GM21529 (cell line): ENCODE data around the gene ATRNL1.

Experiments used
- ATAC-seq: cut with Tn5 transposase; IDR thresholded peaks from one replicate; pipeline ENCODE4 v1.9.1; 2021; ENCODE audit not compliant: unreplicated experiment

The ATRNL1 gene

DNA sequence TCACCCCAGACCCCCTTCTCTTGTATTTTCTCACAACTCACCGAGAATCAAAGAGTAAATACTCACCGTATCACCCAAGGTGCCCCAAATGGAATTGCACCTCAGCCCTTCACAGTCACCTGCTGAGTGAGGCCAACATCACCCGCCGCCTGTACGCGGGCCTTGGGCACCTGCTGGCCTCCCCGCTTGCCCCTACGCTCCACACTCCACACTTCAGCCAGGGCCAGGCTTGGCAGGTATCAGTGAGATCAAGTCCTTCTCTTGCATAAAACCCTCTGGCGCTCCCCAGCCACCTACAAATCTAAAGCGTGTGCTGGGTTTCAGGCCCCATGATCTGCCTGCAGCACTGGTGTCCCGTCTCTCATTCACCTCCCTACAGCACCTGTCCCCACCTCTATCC, 879.3 kb downstream of the ATRNL1 start:
- ATAC-seq = no peak

DNA sequence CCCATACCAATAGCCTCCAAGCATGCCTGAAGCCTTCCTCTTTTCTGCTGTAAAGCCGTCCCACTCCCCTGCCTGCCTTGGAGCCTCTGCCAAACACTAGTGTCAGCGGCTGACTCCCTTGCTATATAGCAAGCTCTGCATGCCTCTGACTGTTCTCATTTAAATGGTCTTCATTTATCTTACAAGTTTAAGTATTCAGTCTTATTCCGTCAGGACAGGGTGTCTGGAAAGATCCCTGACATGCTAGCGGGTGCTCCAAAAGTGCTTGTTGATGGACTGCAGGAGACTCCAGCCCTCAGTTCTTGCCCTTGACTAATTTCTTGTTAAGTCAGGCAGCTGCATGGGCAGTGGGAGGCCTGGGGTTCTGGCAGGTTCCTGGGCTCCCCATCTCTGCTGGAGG, 881.2 kb downstream of the ATRNL1 start:
- no peak for ATAC-seq

DNA sequence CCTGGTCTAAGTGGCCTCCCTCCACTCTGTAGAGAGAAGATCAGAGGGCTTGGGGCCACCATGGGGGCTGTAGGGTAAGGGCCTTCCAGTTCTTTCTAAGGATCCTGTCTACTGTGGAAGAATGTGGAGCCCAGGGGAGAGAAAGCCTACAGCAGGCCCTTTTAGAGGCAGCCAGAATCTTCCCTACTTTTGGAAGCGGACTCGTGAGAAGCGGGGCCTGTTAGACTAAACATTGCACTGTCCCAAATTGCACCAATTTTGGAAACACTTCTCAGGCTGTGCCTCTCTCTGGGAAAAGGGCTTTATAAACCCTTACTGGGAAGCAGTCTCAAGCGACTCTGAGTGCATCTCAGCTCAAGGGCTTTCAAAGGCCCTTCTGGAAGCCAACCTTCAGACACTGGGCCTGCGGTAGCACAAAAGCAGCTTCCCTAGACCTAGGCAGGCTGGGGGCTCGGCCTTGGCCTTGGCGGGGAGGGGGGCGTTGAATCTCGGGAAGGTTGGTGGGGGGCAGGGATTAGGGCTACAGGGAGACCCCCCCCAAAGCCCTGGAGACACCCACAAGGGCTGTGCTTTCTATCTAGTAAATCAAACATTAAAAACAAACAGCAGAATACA, 881.8 kb downstream of the ATRNL1 start:
- no peak for ATAC-seq

DNA sequence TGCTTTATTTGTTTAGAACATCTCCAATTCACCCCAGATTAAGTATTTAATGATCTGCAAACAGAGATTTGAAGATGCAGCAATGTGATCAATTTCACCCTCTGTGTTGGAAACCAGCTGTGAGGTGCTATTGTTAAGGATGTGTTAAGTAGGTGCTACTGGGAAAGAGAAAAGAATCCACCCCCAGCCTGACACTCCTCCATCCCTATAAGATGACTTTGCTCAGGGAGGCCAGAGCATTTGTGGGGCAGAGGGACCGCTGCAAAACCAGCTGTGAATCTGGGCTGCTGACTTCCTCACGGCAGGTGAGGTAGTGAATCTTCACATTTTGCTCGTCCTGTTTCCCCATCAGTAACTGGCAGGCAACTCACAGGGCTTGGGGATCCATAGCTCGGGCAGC, 882.3 kb downstream of the ATRNL1 start:
- no peak for ATAC-seq

DNA sequence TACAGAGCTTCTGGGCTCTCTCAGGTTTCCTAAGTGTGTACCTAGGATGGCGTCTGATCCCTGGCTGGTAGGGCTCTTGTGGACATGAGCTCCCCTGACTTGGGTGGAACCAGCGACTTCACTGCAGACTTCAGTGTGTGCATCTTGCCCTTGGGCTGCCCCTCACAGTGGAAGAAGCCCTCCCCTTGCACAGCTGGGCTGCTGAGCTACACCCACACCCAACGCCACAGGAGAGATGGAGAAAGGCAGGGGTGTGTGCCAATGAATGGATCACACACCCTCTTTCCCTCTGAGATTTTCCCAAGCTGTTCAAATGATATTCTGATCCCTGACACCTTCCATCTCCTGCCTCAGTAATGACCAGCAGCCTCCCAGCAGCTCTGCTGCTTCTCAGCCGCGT, 883.2 kb downstream of the ATRNL1 start:
- ATAC-seq = no peak

DNA sequence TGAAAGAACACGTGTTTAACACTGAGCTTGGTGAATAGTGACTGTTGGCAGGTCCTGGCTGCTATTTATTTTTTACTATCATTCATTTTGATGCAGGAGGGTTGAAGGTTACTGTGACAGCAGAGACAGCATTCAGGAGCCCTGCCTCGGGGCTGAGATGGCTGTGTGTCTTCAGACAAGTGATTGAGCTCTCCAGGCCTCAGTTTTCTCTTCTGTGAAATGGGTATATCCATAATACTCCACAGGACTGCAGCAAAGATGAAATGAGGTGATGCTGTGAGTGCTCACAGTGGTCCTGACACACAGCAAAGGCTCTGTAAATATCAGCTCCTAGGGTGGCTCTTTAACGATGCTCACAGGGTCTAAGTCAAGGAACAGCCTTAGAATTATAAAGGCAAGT, 884.7 kb downstream of the ATRNL1 start:
- no peak for ATAC-seq

DNA sequence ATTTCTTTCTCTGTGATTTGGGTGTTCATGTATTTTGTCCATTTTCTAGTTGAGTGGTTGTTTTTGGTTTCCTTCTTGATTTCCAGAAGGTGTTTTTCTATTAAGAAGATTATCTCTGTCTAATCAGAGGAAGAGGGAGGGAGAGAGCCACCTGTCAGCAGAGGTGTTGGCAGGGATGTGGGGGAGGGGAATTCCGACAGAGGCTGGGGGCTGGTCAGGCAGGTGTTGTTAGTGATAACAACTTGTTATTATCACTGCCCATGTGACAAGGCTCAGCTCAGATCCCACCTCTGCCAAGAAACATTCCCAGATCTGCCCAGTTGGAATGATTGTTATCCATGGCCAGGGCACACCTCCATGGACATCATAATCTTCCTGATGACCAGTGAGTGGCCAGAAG, 886.4 kb downstream of the ATRNL1 start:
- no peak for ATAC-seq

DNA sequence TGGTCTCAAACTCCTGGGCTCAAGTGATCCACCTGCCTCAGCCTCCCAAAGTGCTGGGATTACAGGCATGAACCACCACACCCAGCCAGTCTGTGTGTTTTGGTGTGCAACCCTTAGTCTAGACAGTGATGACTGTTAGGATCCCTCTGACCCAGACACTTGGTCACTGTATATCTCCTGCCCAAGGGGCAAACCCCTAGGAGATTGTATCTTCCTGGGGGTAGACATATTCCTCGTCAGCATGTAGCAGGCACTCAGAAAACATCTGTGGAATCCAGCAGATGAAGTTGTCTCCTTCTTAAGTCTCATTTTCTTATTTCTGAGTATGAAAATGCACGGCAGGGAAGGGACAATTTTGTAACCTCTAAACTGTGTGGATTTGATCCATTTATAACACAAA, 887.3 kb downstream of the ATRNL1 start:
- ATAC-seq = no peak

DNA sequence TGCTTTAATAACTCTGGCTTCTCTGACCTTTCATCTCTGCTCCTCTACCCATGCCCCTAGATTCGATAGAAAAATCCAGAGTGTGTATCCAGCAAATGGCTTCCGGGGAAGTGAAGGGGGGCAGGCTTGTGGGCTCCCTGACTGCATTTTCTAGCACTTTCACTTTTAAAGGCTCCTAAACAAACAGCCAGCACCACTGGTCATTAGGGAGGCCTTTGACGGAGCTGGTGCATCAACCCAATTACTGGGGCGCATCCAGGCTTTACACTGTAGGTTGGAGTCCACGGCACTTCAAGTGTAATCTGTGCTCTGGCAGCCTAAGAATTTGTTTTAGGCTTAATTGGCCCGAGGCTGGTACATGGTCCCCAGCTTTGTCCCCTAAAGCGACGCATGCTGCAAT, 887.9 kb downstream of the ATRNL1 start:
- ATAC-seq = no peak

DNA sequence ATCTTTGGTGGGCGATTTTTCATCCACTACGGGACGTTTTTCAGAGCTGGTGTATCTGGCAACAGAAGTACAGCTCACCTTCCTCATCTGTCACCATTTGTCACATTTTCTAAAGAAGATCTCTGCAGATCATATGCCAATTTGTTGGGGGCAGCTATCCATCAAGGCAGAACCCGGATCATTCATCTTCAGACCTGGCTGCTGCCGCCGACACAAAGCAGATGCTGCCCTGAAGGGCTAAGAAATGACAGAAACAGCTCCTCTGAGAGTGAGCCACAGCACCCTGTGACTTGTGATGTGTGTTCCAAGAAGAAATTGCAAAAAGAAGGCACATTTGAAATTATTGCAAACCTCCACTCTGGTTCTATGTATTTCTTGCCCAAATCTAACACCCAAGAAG, 888.9 kb downstream of the ATRNL1 start:
- ATAC-seq = no peak

DNA sequence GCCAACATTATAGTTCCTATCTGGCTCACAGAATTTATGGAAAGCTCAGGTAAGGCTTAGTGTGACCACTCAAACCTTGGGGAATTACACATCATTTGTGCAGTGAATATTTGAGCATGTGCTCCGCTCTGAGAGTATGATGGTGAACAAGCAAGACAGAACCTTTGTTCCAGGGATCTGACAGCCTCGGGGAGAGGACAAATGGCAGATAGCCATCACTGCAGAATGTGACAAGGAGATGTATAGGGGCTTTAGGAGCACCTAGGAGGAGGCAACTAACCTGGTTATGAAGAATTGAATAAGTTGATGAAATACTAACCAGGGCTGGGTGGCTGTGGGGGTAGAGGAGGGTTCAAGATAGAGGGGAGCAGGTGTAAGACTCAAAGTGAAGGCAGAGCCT, 889.4 kb downstream of the ATRNL1 start:
- no peak for ATAC-seq

DNA sequence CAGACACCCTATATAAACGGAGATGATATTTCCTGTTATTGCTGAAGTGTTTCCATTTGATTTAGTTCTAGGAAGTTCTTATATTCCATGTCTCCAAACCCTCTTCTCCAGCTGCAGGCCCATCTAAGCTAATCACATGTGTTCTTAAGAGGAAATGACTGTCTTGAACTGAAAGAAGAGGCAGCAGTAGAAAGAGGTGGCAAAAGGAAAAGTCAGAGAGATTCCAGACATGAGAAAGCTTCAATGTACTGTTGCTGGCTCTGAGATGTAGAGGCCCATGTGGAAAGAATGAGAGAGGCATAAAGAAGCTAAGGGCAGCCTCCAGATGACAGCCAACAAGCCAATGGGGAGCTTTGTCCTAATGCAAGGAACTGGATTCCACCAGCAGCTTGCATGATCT, 892.6 kb downstream of the ATRNL1 start:
- no peak for ATAC-seq

DNA sequence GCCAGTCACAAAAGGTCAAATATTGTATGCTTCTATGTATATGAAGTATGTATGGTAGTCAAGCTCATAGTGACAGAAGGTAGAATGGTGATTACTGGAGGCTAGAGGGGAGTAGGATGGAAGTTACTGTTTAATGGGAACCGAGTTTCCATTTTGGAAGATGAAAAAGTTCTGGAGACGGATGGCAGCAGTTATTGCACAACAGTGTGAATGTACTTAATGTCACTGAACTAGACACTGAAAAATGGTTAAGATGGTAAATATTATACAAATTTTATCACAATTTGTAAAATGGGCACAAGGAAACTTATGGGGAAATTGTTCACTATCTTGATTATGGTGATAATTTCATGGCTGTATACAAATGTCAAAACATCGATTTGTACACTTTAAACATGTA, 895.2 kb downstream of the ATRNL1 start:
- ATAC-seq = no peak

DNA sequence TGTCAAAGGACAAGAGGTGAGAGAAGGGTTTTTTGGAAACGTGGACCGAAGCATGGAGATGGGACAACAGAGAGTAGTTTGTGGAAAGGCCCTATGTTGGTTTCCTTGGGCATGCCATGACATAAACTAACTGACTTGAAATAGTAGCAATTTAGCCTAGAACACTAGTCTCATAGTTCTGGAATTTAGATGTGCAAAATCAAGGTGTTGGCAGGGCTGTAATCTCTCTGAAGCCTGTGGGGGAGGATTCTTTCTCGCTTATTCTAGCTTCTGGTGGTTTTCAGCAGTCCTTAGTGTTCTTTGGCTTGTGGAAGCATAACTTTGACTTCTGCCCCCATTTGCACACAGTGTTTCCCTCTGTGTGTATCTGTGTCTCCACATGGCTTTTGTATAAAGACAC, 896.5 kb downstream of the ATRNL1 start:
- no peak for ATAC-seq

DNA sequence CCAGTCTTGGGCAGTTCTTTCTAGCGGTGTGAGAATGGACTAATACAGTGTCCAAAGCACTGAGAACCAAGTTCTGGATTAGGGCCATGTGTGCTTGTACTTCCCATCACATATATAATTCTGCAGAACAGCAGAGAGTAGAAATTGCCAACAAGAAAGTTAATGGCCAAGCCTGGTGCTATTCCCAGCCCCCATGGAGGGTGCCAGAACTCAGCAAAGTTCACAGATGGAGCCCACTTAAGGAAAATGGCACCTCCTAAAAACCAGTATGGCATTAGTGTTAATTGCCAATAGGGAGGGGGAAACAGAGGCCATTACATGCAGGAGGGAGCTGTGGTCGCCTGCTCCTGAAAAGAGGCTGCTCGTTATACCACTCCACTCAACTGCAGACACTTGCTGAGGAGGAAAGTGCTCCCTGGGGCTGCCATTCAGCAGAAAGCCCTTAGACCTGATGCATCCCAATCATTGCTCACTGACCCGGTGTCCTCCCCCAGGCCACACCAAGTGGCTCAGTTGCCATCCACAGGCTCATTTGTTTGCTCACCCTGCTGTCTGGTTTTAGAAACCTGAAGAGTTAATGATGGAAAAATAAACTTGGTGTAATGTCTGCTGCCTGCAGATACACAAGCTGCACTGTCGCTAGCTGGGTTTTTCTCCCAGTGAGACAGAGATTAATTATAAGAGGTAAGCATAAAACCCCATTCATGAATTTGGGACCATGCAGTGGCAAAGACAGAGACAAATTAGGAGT, 899.2 kb downstream of the ATRNL1 start:
- ATAC-seq = no peak

DNA sequence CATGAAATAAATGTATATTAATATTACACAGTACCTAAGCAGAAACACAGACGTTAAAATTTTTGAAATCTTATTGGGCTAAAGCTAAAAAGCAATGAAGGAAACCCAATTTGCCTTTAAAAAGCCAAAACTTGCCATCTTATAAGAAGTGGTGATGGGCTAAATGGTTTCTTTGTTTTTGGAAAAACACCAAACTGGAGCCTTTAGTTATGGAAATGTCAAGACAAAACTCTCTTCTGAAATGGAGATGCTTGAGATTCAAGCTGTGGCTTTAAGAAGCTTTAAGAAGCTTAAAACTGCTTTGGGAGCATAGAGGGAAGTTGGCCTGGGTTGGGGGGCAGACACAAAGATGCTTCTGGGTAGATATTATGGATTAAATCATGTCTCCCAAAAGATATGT, 902.9 kb downstream of the ATRNL1 start:
- ATAC-seq = no peak

DNA sequence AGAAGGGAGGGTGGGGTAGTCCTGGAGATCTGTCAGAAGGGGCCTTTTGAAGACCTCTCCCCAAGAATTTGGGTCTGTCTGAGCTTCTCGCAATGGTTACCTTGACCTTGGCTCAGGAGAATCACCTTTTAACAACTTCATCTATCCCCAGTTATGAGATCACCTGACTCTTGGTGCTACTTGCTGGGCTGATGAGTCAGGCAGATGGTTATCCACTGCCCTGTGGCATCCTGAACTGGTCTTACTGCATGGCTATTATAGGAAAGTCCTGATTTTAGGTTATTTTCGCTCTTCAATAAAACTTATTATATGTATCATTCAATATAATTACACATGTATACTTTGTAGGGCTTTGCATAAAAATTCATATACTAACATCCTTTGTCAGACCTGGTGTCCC, 905.1 kb downstream of the ATRNL1 start:
- no peak for ATAC-seq
